H9 (cell line): ENCODE results near the gene ENTPD6. TPM values are rescaled to one million over a fixed set of nuclear protein-coding genes. Genes with fewer than 3 reads are reported as not detected.
"Not testable (repeated sequence)": the region's sequence is repeated elsewhere in the genome, so short reads cannot be mapped to it uniquely, and the experiment has no call there.

Experiments used
- DNase-seq: peaks from one replicate; pipeline ENCODE4 v3.0.0-alpha.2; 2017
- H2AFZ ChIP-seq: one replicate; pipeline ENCODE4 v1.6.1; 2013; ENCODE audit warnings: mild to moderate bottlenecking, low read length, control low read depth, moderate library complexity
- H2AK5ac ChIP-seq: 2 replicates; pipeline ENCODE4 v1.6.1; 2013; ENCODE audit warnings: low read length, control low read depth, mixed read lengths; ENCODE audit not compliant: insufficient read length
- H2BK120ac ChIP-seq: one replicate; pipeline ENCODE4 v1.6.1; 2013; ENCODE audit warnings: low read depth, mild to moderate bottlenecking, low read length, control low read depth, inconsistent platforms; ENCODE audit not compliant: poor library complexity, severe bottlenecking
- H2BK12ac ChIP-seq: 2 replicates; pipeline ENCODE4 v1.6.1; 2013; ENCODE audit warnings: low read length, control low read depth, mixed read lengths, low read depth; ENCODE audit not compliant: insufficient read length
- H2BK15ac ChIP-seq: 2 replicates; pipeline ENCODE4 v1.6.1; 2013; ENCODE audit warnings: low read depth, low read length, control low read depth
- H2BK20ac ChIP-seq: one replicate; pipeline ENCODE4 v1.6.1; 2013; ENCODE audit warnings: low read depth, mild to moderate bottlenecking, low read length, control low read depth, inconsistent platforms; ENCODE audit not compliant: poor library complexity, severe bottlenecking
- H2BK5ac ChIP-seq: 2 replicates; pipeline ENCODE4 v1.6.1; 2013; ENCODE audit warnings: low read length, control low read depth, mixed read lengths; ENCODE audit not compliant: insufficient read length
- H3K14ac ChIP-seq: 2 replicates; pipeline ENCODE4 v1.6.1; 2013; ENCODE audit warnings: low read length, control low read depth; ENCODE audit not compliant: insufficient read depth
- H3K18ac ChIP-seq: 2 replicates; pipeline ENCODE4 v1.6.1; 2013; ENCODE audit warnings: low read depth, mild to moderate bottlenecking, mixed read lengths, low read length, control low read depth; ENCODE audit not compliant: insufficient read length
- H3K23ac ChIP-seq: 2 replicates; pipeline ENCODE4 v1.6.1; 2013; ENCODE audit warnings: low read length, control low read depth, mixed read lengths, low read depth; ENCODE audit not compliant: insufficient read length
- H3K23me2 ChIP-seq: 2 replicates; pipeline ENCODE4 v1.6.1; 2013; ENCODE audit warnings: low read depth, mild to moderate bottlenecking, mixed read lengths, low read length, control low read depth; ENCODE audit not compliant: insufficient read length, poor library complexity, severe bottlenecking
- H3K27ac ChIP-seq: 2 replicates; pipeline ENCODE4 v1.5.1; 2013; ENCODE audit warnings: low read length, control low read depth, mixed read lengths, low read depth; ENCODE audit not compliant: insufficient read length
- H3K27me3 ChIP-seq: 2 replicates; pipeline ENCODE4 v1.6.1; 2013; ENCODE audit warnings: low read length, control low read depth, inconsistent platforms; ENCODE audit not compliant: insufficient read depth
- H3K4ac ChIP-seq: 2 replicates; pipeline ENCODE4 v1.6.1; 2013; ENCODE audit warnings: low read depth, mild to moderate bottlenecking, control low read depth, inconsistent platforms, low read length, moderate library complexity
- H3K4me1 ChIP-seq: 2 replicates; pipeline ENCODE4 v1.6.1; 2013; ENCODE audit warnings: low read length, control low read depth, inconsistent platforms; ENCODE audit not compliant: insufficient read depth
- H3K4me2 ChIP-seq: 2 replicates; pipeline ENCODE4 v1.6.1; 2013; ENCODE audit warnings: low read length, control low read depth, mixed read lengths; ENCODE audit not compliant: insufficient read length, insufficient read depth
- H3K56ac ChIP-seq: 2 replicates; pipeline ENCODE4 v1.6.1; 2013; ENCODE audit warnings: low read depth, mild to moderate bottlenecking, mixed read lengths, low read length, control low read depth; ENCODE audit not compliant: insufficient read length
- H3K79me1 ChIP-seq: 2 replicates; pipeline ENCODE4 v1.6.1; 2013; ENCODE audit warnings: low read depth, mild to moderate bottlenecking, moderate library complexity, low read length, control low read depth, inconsistent platforms; ENCODE audit not compliant: insufficient read depth, poor library complexity, severe bottlenecking
- H3K79me2 ChIP-seq: 2 replicates; pipeline ENCODE4 v1.6.1; 2013; ENCODE audit warnings: low read length, control low read depth, inconsistent platforms; ENCODE audit not compliant: insufficient read depth
- H3K9ac ChIP-seq: 2 replicates; pipeline ENCODE4 v1.6.1; 2013; ENCODE audit warnings: low read length, control low read depth, mixed read lengths; ENCODE audit not compliant: insufficient read length; ENCODE audit errors: extremely low read depth
- H3K9me3 ChIP-seq: one replicate; pipeline ENCODE4 v1.6.1; 2013; ENCODE audit warnings: low read depth, low read length, inconsistent platforms; ENCODE audit not compliant: control insufficient read depth
- H3T11ph ChIP-seq: one replicate; pipeline ENCODE4 v1.6.1; 2013; ENCODE audit warnings: mild to moderate bottlenecking, low read length, control low read depth, inconsistent platforms
- H4K20me1 ChIP-seq: one replicate; pipeline ENCODE4 v1.6.1; 2013; ENCODE audit not compliant: control insufficient read depth, insufficient read length, insufficient read depth
- H4K5ac ChIP-seq: 2 replicates; pipeline ENCODE4 v1.6.1; 2013; ENCODE audit warnings: low read depth, mild to moderate bottlenecking, mixed read lengths, low read length, control low read depth; ENCODE audit not compliant: insufficient read length
- H4K8ac ChIP-seq: replicated peaks from 2 replicates; pipeline ENCODE4 v1.6.1; 2013; ENCODE audit warnings: low read length, control low read depth, mixed read lengths, low read depth; ENCODE audit not compliant: insufficient read length
- H4K91ac ChIP-seq: 2 replicates; pipeline ENCODE4 v1.6.1; 2013; ENCODE audit warnings: low read depth, mild to moderate bottlenecking, moderate library complexity, mixed read lengths, low read length, control low read depth; ENCODE audit not compliant: insufficient read length
- H3K27ac Mint-ChIP-seq, 3 experiments: 2 replicates in 2 of 3; 3 replicates in 1 of 3; pipeline ENCODE4 v1.8.0; 2020 to 2021; ENCODE audit warnings: mixed read lengths in 3 of 3, mild to moderate bottlenecking in 1 of 3, moderate library complexity in 1 of 3
- H3K27me3 Mint-ChIP-seq: 2 replicates; pipeline ENCODE4 v1.8.0; 2021; ENCODE audit warnings: low read depth, mild to moderate bottlenecking, moderate library complexity, mixed read lengths
- H3K36me3 Mint-ChIP-seq, 3 experiments: 2 replicates in 2 of 3; 3 replicates in 1 of 3; pipeline ENCODE4 v1.8.0; 2020 to 2021; ENCODE audit warnings: low read depth in 3 of 3, mixed read lengths in 3 of 3; ENCODE audit not compliant: insufficient read depth in 1 of 3
- H3K4me1 Mint-ChIP-seq, 2 experiments: 2 replicates each; pipeline ENCODE4 v1.8.0; 2020; ENCODE audit warnings: mixed read lengths in 2 of 2
- H3K4me3 Mint-ChIP-seq, 2 experiments: 2 replicates in 1 of 2; 3 replicates in 1 of 2; pipeline ENCODE4 v1.8.0; 2020 to 2021; ENCODE audit warnings: mild to moderate bottlenecking in 2 of 2, mixed read lengths in 2 of 2, moderate library complexity in 1 of 2
- H3K9me3 Mint-ChIP-seq, 2 experiments: 2 replicates in 1 of 2; 3 replicates in 1 of 2; pipeline ENCODE4 v1.8.0; 2020; ENCODE audit warnings: mild to moderate bottlenecking in 2 of 2, mixed read lengths in 2 of 2, moderate library complexity in 1 of 2
- CTCF ChIP-seq: fragments of 200-600 bp; sonication (generic); conservative IDR thresholded peaks from 3 replicates; pipeline ENCODE4 v1.8.0; 2021; ENCODE audit warnings: antibody characterized with exemption, mild to moderate bottlenecking
- WGBS: extraction: QIAGEN DNeasy Blood & Tissue Kit; methylation state at CpG from one replicate; pipeline ENCODE4 v1.1.7; 2013; ENCODE audit warnings: missing lambda C conversion rate, low lambda C conversion rate, mixed read lengths; ENCODE audit not compliant: insufficient read length; ENCODE audit errors: extremely low coverage; 5-methylcytosine and 5-hydroxymethylcytosine counted together
- total RNA-seq: library from RNA; stranded (reverse); gene quantifications from 2 replicates; pipeline ENCODE4 v1.2.1, GENCODE V29; 2021

Gene ENTPD6
- total RNA-seq, 1 experiment from 2014 or later: 57.4 TPM

DNA sequence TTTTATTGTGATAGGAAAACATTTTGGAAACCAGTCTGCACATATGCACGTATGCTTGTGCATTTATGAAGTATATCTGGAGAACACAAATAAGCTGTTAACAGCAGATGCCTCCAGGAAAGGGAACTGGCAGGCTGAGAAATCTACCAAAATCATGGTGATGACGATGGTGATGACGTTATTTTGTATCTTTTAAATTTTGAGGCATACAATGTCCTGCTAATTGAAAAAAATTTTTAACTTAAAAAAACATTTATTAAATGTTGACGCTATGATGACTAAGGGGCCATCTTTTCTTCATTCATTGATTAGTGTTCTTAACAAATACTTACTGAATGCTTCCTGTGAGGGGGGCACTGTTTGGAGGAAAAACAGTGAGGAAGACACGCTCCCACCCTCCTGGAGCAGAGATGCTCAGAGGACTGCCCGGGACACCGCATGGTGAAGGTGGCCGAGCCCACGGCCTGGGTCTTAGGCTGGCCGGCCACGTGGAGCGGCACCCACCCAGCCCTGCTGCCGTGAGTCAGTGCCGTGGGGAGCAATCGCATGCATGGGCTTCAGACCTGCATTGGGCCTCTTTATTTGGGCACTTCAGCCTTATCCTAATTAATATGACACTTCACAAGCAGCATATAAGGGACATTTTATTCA lies 15.9 kb upstream of the ENTPD6 start:
- H4K8ac ChIP-seq: no peak overlapping the region
- no peaks in the 10 kb centered on the region for H3K4me1 ChIP-seq
- no peaks in the 10 kb centered on the region for H3K23me2 ChIP-seq
- no peaks in the 10 kb centered on the region for H3K4me1 Mint-ChIP-seq
- H4K5ac ChIP-seq: no peak overlapping the region
- H2BK12ac ChIP-seq: no peak overlapping the region
- H2BK120ac ChIP-seq: no peak overlapping the region
- no peak overlapping the region for H3K9ac ChIP-seq
- H3K27me3 ChIP-seq: no peaks in the 10 kb centered on the region
- H3K79me2 ChIP-seq: no peaks in the 10 kb centered on the region
- no peak overlapping the region for H2AK5ac ChIP-seq
- no peaks in the 10 kb centered on the region for H4K20me1 ChIP-seq
- H3K9me3 ChIP-seq: no peaks in the 10 kb centered on the region
- H2BK15ac ChIP-seq: no peak overlapping the region
- no peak overlapping the region for H3K4me3 Mint-ChIP-seq
- no peak overlapping the region for H3K27ac Mint-ChIP-seq
- H3K18ac ChIP-seq: no peak overlapping the region
- no CpG with 5 or more reads among the region's 15 CpGs for WGBS
- no peak overlapping the region for H2BK5ac ChIP-seq
- DNase-seq: no peak
- no peak; the same call in 1 of the 3 replicates for TF ChIP-seq CTCF
- no peaks in the 10 kb centered on the region for H3K79me1 ChIP-seq
- H3K27ac ChIP-seq: no peak overlapping the region
- peaks cover 38% of the 10 kb centered on the region for H3K27me3 Mint-ChIP-seq
- H3K14ac ChIP-seq: no peak overlapping the region
- H4K91ac ChIP-seq: no peak overlapping the region
- H3K9me3 Mint-ChIP-seq: peaks cover 9 to 15% of the 10 kb centered on the region in 2 experiments
- H3K4ac ChIP-seq: no peak overlapping the region
- no peak overlapping the region for H3K23ac ChIP-seq
- no peak overlapping the region for H3K4me2 ChIP-seq
- no peak overlapping the region for H2AFZ ChIP-seq
- H3T11ph ChIP-seq: no peak overlapping the region
- no peak overlapping the region for H3K56ac ChIP-seq
- H3K36me3 Mint-ChIP-seq: no peaks in the 10 kb centered on the region
- no peak overlapping the region for H2BK20ac ChIP-seq

DNA sequence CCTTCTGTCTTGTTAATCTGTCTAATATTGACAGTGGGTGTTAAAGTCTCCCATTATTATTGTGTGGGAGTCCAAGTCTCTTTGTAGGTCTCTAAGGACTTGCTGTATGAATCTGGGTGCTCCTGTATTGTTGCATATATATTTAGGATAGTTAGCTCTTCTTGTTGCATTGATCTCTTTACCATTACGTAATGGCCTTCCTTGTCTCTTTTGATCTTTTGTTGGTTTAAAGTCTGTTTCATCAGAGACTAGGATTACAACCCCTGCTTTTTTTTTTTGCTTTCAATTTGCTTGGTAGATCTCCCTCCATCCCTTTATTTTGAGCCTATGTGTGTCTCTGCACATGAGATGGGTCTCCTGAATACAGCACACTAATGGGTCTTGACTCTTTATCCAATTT lies 11.1 kb upstream of the ENTPD6 start:
- H3K23me2 ChIP-seq, H3K9me3 ChIP-seq, H4K5ac ChIP-seq, H3K27me3 ChIP-seq, H3K79me2 ChIP-seq, DNase-seq, H3K56ac ChIP-seq, H3K79me1 ChIP-seq, H4K8ac ChIP-seq, H3K36me3 Mint-ChIP-seq, H3K4me1 Mint-ChIP-seq, H3K27ac Mint-ChIP-seq, H3K4ac ChIP-seq, H3T11ph ChIP-seq, H2BK12ac ChIP-seq, H3K4me2 ChIP-seq, H2AK5ac ChIP-seq, H2AFZ ChIP-seq, H3K4me3 Mint-ChIP-seq, H2BK20ac ChIP-seq, H3K4me1 ChIP-seq, H3K27ac ChIP-seq, H3K18ac ChIP-seq, H2BK15ac ChIP-seq, H4K20me1 ChIP-seq, H3K9ac ChIP-seq, H4K91ac ChIP-seq, H2BK120ac ChIP-seq, H3K14ac ChIP-seq, H3K23ac ChIP-seq, H2BK5ac ChIP-seq: not testable (repeated sequence)
- Mint-ChIP-seq H3K27me3 (peaks cover 49% of the 10 kb centered on the region), H3K9me3 (peaks cover 30 to 40% of the 10 kb centered on the region in 2 experiments)
- no CpG with 5 or more reads among the region's 1 CpG for WGBS
